Colonic mucosa (tissue), 4 donors: ENCODE data around the gene PCBD2. TPM values are rescaled to one million over a fixed set of nuclear protein-coding genes. Genes with fewer than 3 reads are reported as not detected.
"Not testable (repeated sequence)": the region's sequence is repeated elsewhere in the genome, so short reads cannot be mapped to it uniquely, and the experiment has no call there.

Source experiments
- DNase-seq: peaks from one replicate; pipeline ENCODE4 v3.0.0-alpha.2; 2020
- H3K27ac ChIP-seq: fragments of 200-600 bp; one replicate; pipeline ENCODE4 v1.8.0; 2021
- H3K27me3 ChIP-seq: fragments of 200-600 bp; one replicate; pipeline ENCODE4 v1.8.0; 2021
- H3K36me3 ChIP-seq: fragments of 200-600 bp; one replicate; pipeline ENCODE4 v1.8.0; 2021
- H3K4me1 ChIP-seq: fragments of 200-600 bp; one replicate; pipeline ENCODE4 v1.8.0; 2021; ENCODE audit warnings: mild to moderate bottlenecking
- H3K4me3 ChIP-seq: fragments of 200-600 bp; one replicate; pipeline ENCODE4 v1.8.0; 2021
- H3K9ac ChIP-seq, 2 donors: one replicate each; pipeline ENCODE4 v1.7.0; 2013; ENCODE audit warnings: control low read depth in 2 of 2, low read depth in 2 of 2, low read length in 2 of 2
- H3K9me3 ChIP-seq: fragments of 200-600 bp; one replicate; pipeline ENCODE4 v1.8.0; 2021
- intact Hi-C: fragments of 100-400 bp; cut with DNase I; formaldehyde crosslinking; loops from one replicate; pipeline ENCODE4 v1.14.1; 2022
- total RNA-seq, 2 donors: library from RNA; stranded (reverse); fragmentation: NEBNext Ultra II Directional in 1 of 2; extraction: Animal tissue kit (Norgen Biotek cat#: 25700) in 1 of 2; gene quantifications; one replicate each; pipeline ENCODE4 v1.2.1, GENCODE V29; 2021
- TF ChIP-seq, protein P1 (sequence below): fragments of 200-600 bp; IDR thresholded peaks from one replicate; pipeline ENCODE4 v1.8.0; 2022; ENCODE audit warnings: antibody characterized with exemption, mild to moderate bottlenecking
- donor health status: healthy.
- donor health status: DM: no; HTN: no; CAD: no.
- donor health status: DM: no; HTN: no; CAD: no.

Gene PCBD2
- total RNA-seq, 2 donors from 2014 or later = 10.3 to 13.9 TPM

DNA sequence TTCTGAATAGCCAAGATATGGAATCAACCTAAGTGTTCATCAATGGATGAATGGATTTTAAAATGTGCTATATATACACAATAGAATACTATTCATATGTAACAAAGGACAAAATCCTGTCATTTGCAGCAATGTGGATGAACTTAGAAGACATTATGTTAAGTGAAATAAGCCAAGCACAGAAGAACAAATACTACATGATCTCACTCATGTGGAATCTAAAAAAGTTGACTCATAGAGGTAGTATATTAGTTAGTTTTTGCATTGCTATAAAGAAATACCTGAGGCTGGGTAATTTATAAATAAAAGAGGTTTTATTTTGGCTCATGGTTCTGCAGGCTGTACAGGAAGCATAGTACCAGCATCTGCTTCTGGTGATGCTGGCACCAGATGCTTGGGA is 70.9 kb downstream of the PCBD2 start:
- intact Hi-C loops = no loop called here
- H3K9ac ChIP-seq = no peak overlapping the region
- H3K36me3 ChIP-seq = no peaks in the 10 kb centered on the region
- no peaks in the 10 kb centered on the region for H3K4me1 ChIP-seq
- DNase-seq = no peak
- TF ChIP-seq, protein P1, sequence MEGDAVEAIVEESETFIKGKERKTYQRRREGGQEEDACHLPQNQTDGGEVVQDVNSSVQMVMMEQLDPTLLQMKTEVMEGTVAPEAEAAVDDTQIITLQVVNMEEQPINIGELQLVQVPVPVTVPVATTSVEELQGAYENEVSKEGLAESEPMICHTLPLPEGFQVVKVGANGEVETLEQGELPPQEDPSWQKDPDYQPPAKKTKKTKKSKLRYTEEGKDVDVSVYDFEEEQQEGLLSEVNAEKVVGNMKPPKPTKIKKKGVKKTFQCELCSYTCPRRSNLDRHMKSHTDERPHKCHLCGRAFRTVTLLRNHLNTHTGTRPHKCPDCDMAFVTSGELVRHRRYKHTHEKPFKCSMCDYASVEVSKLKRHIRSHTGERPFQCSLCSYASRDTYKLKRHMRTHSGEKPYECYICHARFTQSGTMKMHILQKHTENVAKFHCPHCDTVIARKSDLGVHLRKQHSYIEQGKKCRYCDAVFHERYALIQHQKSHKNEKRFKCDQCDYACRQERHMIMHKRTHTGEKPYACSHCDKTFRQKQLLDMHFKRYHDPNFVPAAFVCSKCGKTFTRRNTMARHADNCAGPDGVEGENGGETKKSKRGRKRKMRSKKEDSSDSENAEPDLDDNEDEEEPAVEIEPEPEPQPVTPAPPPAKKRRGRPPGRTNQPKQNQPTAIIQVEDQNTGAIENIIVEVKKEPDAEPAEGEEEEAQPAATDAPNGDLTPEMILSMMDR = no peak
- H3K27me3 ChIP-seq = no peaks in the 10 kb centered on the region
- H3K9me3 ChIP-seq = no peaks in the 10 kb centered on the region
- H3K27ac ChIP-seq = no peak overlapping the region
- H3K4me3 ChIP-seq = no peak overlapping the region

- intact Hi-C loops = no loop called here
- Histone ChIP-seq H3K4me3 (no peak overlapping the region), H3K9me3 (no peaks in the 10 kb centered on the region), H3K27ac (no peak overlapping the region), H3K9ac (no peak overlapping the region), H3K4me1 (no peaks in the 10 kb centered on the region), H3K27me3 (no peaks in the 10 kb centered on the region), H3K36me3 (no peaks in the 10 kb centered on the region)
- TF ChIP-seq, protein P1 = no peak
- DNase-seq = no peak
Measured at GRCh38 chr5:134976841-134977240, 71.9 kb downstream of the PCBD2 start.

GRCh38 chr5:134979416-134979815 is 74.5 kb downstream of the PCBD2 start:
- TF ChIP-seq, protein P1 = no peak
- no peak for DNase-seq
- intact Hi-C loops = no loop called here
- no peaks in the 10 kb centered on the region for H3K9me3 ChIP-seq
- no peaks in the 10 kb centered on the region for H3K27me3 ChIP-seq
- no peak overlapping the region for H3K4me3 ChIP-seq
- no peaks in the 10 kb centered on the region for H3K4me1 ChIP-seq
- no peaks in the 10 kb centered on the region for H3K36me3 ChIP-seq
- H3K9ac ChIP-seq = no peak overlapping the region
- no peak overlapping the region for H3K27ac ChIP-seq

DNA sequence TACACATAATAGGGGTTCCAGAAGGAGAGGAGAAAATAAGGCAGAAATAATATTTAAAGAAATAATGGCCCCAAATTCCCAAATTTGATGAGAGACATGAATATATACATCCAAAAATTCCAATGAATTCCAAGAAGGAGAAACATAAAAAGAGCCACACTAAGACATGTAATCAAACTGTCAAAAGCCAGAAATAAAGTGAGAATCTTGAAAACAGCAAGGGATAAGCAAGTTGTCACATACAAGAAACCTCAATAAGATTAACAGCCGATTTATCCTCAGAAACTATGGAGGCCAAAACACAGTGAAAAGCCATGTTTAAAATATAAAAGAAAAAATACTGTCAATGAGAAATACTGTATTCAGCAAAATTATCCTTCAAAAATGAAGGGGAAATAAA is 77.3 kb downstream of the PCBD2 start:
- Histone ChIP-seq H3K9ac (no peak overlapping the region), H3K9me3 (no peaks in the 10 kb centered on the region), H3K36me3 (no peaks in the 10 kb centered on the region), H3K4me1 (no peaks in the 10 kb centered on the region), H3K4me3 (no peak overlapping the region), H3K27ac (no peak overlapping the region), H3K27me3 (no peaks in the 10 kb centered on the region)
- TF ChIP-seq, protein P1 = no peak
- DNase-seq = no peak
- intact Hi-C loops = no loop called here

DNA sequence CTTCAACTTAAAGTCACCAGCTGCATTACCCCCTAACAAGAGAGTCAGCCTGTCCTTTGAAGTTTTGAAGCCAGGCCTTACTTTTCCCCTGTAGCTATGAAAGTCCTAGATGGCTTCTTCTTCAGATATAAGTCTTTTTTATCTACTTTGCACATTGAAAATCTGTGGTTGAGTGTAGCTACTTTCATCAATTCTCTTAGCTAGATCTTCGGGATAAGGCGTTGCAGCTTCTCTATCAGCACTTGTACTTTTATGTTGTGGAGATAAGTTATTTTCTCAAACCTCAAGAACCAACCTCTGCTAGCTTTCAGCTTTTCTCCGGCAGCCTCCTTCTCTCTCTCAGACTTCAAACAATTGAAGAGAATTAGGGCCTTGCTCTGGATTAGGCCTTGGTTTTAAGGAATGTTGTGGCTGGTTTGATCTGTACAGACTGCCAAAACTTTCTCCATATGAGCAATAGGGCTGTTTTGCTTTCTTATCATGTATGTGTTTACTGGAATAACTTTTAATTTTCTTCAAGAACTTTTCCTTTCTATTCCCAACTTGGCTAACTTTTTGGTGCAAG is 84.4 kb downstream of the PCBD2 start:
- Histone ChIP-seq H3K36me3 (no peaks in the 10 kb centered on the region), H3K9me3 (no peaks in the 10 kb centered on the region), H3K27ac (no peak overlapping the region), H3K27me3 (no peaks in the 10 kb centered on the region), H3K4me1 (no peaks in the 10 kb centered on the region), H3K9ac (no peak overlapping the region), H3K4me3 (no peak overlapping the region)
- TF ChIP-seq, protein P1 = no peak
- DNase-seq = no peak
- intact Hi-C loops = no loop called here

DNA sequence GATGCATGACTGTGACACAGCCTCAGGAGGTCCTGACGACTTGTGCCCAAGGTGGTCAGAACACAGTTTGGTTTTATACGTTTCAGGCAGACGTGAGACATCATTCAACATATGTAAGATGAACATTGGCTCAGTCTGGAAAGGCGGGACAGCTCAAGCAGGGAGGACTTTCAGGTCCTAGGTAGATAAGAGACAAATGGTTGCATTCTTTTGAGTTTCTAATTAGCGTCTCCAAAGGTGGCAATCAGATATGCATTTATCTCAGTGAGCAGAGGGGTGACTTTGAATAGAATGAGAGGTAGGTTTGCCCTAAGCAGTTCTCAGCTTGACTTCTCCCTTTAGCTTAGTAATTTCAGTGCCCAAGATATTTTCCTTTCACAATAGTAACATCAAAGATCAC is 85.3 kb downstream of the PCBD2 start:
- H3K9me3 ChIP-seq, intact Hi-C loops, H3K27ac ChIP-seq, DNase-seq, H3K4me3 ChIP-seq, H3K9ac ChIP-seq, H3K27me3 ChIP-seq, H3K4me1 ChIP-seq, H3K36me3 ChIP-seq: not testable (repeated sequence)
